ENCODE data around the gene BCL2L2. TPM values are rescaled to one million over a fixed set of nuclear protein-coding genes. Genes with fewer than 3 reads are reported as not detected.

BCL2L2 gene
- total and polyA plus RNA-seq, 10 of the 15 experiments (the other 5 are each of a cell fraction or from before 2014, with no cell fraction given): 1.4 to 14.7 (median 7.1) TPM

DNA sequence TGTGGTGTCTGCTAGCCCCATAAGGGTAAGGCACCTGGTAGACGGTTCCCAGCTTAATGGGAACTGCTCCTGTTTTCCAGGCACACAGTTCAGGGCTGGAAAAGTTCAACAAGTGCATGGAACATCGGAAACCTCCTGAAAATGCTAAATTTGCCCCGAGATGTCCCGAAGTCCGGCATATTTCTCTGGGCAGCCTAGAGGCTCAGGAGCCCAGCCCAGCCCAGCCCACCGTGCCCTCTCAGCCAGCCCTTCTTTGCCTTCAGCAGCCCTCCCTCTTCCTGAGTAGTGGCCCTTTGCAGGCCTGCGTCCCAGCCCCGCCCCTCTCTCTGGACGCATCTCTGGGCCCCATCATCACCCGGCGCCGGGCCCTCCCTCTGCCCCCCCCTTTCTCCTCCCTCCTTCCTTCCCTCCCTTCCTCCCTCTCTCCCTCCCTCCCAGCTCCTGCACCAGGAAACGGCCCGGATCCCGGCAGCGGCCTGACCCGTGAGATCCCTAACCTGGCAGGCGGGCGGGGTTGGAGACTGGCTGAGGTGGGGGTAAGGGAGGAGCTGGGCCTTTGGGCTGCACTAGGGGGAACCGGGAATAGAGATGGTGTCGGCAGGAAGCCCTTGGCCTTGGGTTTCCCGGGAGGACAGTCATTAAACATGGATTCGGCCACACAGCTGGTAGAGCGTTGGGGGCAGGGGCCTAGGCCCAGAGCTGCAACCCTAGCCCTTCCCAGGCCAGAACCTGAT is at the start of gene BCL2L2 (continued):
- TF ChIP-seq HCFC1 (IDR thresholded peaks at IDR 0.05; ENCODE audit: low read length): peak; percentile 72
- TF ChIP-seq, protein P1, sequence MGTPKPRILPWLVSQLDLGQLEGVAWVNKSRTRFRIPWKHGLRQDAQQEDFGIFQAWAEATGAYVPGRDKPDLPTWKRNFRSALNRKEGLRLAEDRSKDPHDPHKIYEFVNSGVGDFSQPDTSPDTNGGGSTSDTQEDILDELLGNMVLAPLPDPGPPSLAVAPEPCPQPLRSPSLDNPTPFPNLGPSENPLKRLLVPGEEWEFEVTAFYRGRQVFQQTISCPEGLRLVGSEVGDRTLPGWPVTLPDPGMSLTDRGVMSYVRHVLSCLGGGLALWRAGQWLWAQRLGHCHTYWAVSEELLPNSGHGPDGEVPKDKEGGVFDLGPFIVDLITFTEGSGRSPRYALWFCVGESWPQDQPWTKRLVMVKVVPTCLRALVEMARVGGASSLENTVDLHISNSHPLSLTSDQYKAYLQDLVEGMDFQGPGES (IDR thresholded peaks at IDR 0.05): no peak
- TF ChIP-seq, protein P2, sequence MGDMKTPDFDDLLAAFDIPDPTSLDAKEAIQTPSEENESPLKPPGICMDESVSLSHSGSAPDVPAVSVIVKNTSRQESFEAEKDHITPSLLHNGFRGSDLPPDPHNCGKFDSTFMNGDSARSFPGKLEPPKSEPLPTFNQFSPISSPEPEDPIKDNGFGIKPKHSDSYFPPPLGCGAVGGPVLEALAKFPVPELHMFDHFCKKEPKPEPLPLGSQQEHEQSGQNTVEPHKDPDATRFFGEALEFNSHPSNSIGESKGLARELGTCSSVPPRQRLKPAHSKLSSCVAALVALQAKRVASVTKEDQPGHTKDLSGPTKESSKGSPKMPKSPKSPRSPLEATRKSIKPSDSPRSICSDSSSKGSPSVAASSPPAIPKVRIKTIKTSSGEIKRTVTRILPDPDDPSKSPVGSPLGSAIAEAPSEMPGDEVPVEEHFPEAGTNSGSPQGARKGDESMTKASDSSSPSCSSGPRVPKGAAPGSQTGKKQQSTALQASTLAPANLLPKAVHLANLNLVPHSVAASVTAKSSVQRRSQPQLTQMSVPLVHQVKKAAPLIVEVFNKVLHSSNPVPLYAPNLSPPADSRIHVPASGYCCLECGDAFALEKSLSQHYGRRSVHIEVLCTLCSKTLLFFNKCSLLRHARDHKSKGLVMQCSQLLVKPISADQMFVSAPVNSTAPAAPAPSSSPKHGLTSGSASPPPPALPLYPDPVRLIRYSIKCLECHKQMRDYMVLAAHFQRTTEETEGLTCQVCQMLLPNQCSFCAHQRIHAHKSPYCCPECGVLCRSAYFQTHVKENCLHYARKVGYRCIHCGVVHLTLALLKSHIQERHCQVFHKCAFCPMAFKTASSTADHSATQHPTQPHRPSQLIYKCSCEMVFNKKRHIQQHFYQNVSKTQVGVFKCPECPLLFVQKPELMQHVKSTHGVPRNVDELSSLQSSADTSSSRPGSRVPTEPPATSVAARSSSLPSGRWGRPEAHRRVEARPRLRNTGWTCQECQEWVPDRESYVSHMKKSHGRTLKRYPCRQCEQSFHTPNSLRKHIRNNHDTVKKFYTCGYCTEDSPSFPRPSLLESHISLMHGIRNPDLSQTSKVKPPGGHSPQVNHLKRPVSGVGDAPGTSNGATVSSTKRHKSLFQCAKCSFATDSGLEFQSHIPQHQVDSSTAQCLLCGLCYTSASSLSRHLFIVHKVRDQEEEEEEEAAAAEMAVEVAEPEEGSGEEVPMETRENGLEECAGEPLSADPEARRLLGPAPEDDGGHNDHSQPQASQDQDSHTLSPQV (IDR thresholded peaks at IDR 0.05): no peak
- peak; percentile 92 for TF ChIP-seq TARDBP (IDR thresholded peaks at IDR 0.05; ENCODE audit: borderline replicate concordance)
- no peak for TF ChIP-seq ETV6 (conservative IDR thresholded peaks at IDR 0.05 in 1 of 2, IDR thresholded peaks at IDR 0.05 in 1 of 2; ENCODE audit: borderline replicate concordance in 1 of 2, low read depth in 1 of 2)
- TF ChIP-seq PAX8 (IDR thresholded peaks at IDR 0.05): no peak
- 0 out of 2 replicates have a peak, but pooled peaks have one; percentile 19 for TF ChIP-seq LARP7 (IDR thresholded peaks at IDR 0.05)
- peak; percentile 72; the same call in 1 of the 2 replicates for TF ChIP-seq EED (IDR thresholded peaks at IDR 0.05; ENCODE audit: low read depth)
- no peak for TF ChIP-seq RAD51 (IDR thresholded peaks at IDR 0.05)
- TF ChIP-seq SRF (IDR thresholded peaks at IDR 0.05; ENCODE audit: low read depth in 2 of 2, low read length in 2 of 2): peak; percentile 29 to 92; a peak in 2 of 4 replicates
- peak; percentile 99 for TF ChIP-seq CREM (IDR thresholded peaks at IDR 0.05; ENCODE audit: low read depth)
- no peak for TF ChIP-seq MXI1 (IDR thresholded peaks at IDR 0.05; ENCODE audit: low read depth, low read length)
- TF ChIP-seq TCF3 (IDR thresholded peaks at IDR 0.05; ENCODE audit: borderline replicate concordance, insufficient read depth, low read depth, low read length): no peak
- peak; percentile 70; the same call in 1 of the 2 replicates for TF ChIP-seq YY1 (IDR thresholded peaks at IDR 0.05; ENCODE audit: low read depth, low read length)
- 0 out of 4 replicates have a peak, but pooled peaks have one; percentile 10 to 17 for TF ChIP-seq BHLHE40 (IDR thresholded peaks at IDR 0.05; ENCODE audit: borderline replicate concordance in 1 of 2, low read depth in 2 of 2, low read length in 1 of 2)
- TF ChIP-seq, protein P3, sequence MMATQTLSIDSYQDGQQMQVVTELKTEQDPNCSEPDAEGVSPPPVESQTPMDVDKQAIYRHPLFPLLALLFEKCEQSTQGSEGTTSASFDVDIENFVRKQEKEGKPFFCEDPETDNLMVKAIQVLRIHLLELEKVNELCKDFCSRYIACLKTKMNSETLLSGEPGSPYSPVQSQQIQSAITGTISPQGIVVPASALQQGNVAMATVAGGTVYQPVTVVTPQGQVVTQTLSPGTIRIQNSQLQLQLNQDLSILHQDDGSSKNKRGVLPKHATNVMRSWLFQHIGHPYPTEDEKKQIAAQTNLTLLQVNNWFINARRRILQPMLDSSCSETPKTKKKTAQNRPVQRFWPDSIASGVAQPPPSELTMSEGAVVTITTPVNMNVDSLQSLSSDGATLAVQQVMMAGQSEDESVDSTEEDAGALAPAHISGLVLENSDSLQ (IDR thresholded peaks at IDR 0.05): no peak
- TF ChIP-seq STAT3 (IDR thresholded peaks at IDR 0.05; ENCODE audit: low read depth, low read length): no peak
- TF ChIP-seq, protein P4, sequence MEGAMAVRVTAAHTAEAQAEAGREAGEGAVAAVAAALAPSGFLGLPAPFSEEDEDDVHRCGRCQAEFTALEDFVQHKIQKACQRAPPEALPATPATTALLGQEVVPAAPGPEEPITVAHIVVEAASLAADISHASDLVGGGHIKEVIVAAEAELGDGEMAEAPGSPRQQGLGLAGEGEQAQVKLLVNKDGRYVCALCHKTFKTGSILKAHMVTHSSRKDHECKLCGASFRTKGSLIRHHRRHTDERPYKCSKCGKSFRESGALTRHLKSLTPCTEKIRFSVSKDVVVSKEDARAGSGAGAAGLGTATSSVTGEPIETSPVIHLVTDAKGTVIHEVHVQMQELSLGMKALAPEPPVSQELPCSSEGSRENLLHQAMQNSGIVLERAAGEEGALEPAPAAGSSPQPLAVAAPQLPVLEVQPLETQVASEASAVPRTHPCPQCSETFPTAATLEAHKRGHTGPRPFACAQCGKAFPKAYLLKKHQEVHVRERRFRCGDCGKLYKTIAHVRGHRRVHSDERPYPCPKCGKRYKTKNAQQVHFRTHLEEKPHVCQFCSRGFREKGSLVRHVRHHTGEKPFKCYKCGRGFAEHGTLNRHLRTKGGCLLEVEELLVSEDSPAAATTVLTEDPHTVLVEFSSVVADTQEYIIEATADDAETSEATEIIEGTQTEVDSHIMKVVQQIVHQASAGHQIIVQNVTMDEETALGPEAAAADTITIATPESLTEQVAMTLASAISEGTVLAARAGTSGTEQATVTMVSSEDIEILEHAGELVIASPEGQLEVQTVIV (IDR thresholded peaks at IDR 0.05; ENCODE audit: borderline replicate concordance, partially characterized antibody): peak; percentile 11
- TF ChIP-seq NFIC (IDR thresholded peaks at IDR 0.05; ENCODE audit: low read depth, low read length): no peak
- TF ChIP-seq, protein P5, sequence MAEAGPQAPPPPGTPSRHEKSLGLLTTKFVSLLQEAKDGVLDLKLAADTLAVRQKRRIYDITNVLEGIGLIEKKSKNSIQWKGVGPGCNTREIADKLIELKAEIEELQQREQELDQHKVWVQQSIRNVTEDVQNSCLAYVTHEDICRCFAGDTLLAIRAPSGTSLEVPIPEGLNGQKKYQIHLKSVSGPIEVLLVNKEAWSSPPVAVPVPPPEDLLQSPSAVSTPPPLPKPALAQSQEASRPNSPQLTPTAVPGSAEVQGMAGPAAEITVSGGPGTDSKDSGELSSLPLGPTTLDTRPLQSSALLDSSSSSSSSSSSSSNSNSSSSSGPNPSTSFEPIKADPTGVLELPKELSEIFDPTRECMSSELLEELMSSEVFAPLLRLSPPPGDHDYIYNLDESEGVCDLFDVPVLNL (IDR thresholded peaks at IDR 0.05; ENCODE audit: low read depth, low read length): no peak

Measured in GM12878 (cell line).